ENCODE measurements around the gene EML2. TPM values are rescaled to one million over a fixed set of nuclear protein-coding genes. Genes with fewer than 3 reads are reported as not detected.
"Not testable (repeated sequence)": the region's sequence is repeated elsewhere in the genome, so short reads cannot be mapped to it uniquely, and the experiment has no call there.

Gene EML2, protein sequence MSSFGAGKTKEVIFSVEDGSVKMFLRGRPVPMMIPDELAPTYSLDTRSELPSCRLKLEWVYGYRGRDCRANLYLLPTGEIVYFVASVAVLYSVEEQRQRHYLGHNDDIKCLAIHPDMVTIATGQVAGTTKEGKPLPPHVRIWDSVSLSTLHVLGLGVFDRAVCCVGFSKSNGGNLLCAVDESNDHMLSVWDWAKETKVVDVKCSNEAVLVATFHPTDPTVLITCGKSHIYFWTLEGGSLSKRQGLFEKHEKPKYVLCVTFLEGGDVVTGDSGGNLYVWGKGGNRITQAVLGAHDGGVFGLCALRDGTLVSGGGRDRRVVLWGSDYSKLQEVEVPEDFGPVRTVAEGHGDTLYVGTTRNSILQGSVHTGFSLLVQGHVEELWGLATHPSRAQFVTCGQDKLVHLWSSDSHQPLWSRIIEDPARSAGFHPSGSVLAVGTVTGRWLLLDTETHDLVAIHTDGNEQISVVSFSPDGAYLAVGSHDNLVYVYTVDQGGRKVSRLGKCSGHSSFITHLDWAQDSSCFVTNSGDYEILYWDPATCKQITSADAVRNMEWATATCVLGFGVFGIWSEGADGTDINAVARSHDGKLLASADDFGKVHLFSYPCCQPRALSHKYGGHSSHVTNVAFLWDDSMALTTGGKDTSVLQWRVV
- total RNA-seq (10 to 100 TPM; 22.4 to 50.2 (median 44.1) TPM), polyA plus RNA-seq (10 to 100 TPM; 19.0 to 23.2 TPM)
- long read RNA-seq, donor 1, transcript EML2-201 (19 exons, 2,264 nt), result major isoform, 5 of 11 reads
- long read RNA-seq, donor 1, partial matches to known transcripts, result 2 of 11 reads
- long read RNA-seq, donor 1, other reads (novel, unspliced or antisense), result 4 of 11 reads
- long read RNA-seq, donor 2, transcript EML2-201 (19 exons, 2,264 nt), result major isoform, 25 of 33 reads
- long read RNA-seq, donor 2, partial matches to known transcripts, result 3 of 33 reads
- long read RNA-seq, donor 2, other reads (novel, unspliced or antisense), result 1 of 33 reads
- long read RNA-seq, donor 3, partial matches to known transcripts, result 2 of 4 reads
- long read RNA-seq, donor 3, other reads (novel, unspliced or antisense), result 0 of 4 reads

DNA sequence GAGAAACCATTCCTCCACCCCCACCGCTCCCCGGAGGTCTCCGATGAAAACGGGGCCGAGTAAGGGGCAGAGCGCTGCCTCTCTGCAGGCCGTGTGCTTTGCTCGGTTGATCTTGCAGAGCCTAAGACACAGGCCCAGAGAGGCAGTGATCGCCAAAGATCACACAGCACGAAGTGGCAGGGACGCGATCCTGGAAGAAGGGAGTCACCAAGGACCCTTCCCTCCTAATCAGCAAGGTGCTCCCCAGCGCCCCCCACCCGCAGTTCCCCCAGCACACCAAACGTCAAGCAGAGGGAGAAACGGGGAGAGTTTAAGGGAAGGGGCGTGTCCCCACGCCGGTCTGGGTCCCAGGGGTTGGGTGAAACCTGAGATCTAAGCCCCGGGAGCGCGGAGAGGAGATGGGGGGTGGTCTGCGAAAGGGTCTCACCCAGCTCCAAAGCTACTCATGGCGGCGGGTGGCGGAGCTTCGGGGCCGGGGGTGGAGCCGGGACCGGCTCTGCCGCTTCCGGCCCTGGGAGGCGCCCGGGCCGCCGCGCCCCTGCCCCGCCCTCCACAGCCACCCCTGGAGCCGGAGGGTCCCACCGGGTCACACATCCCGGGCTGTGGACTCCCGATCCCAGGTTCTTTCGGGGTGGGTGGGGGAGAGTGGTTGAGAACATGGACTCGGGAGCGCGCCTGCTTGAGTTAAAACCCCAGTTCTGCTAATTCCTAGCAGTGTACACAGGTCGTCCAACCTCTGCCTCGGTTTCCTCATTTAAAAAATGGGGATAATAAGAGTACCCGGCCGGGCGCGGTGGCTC lies at the start of gene EML2:
Gene EML2, minus strand, starts transcription at position 468 of the 800 bp plus-strand sequence. Its CDS starts 21 bp downstream, at position 447.
- Histone ChIP-seq H3K36me3 (peaks cover 0 to 5% (median 0%) of the 10 kb centered on the region in 9 donors), H3K9me3 (no peaks in the 10 kb centered on the region), H3K4me3 (peak within 1 kb of the TSS; percentile 50 to 77 (median 67)), H3K4me1 (peaks cover 0 to 55% (median 30%) of the 10 kb centered on the region in 12 donors), H3K27me3 (peaks cover 0 to 8% (median 0%) of the 10 kb centered on the region in 9 donors), H3K27ac (peak within 1 kb of the TSS in 6 of 12 donors; percentile 25 to 69 (median 50))
- ATAC-seq, result peak in 3 of 4 donors; percentile 42 to 56 (median 54)
- peak; percentile 47 to 81 (median 56) for DNase-seq
- WGBS, 4 donors, result 6 to 9% (median 7%) methylated on average over 36 to 52 of the region's 52 CpGs
- intact Hi-C loops (cut with DNase I), result loop anchor here in 1 of 10 donors (10.0 kb wide), 1 partner anchor 54 kb away; the partner anchor contains the start of gene OPA3
- TF ChIP-seq, protein P1, sequence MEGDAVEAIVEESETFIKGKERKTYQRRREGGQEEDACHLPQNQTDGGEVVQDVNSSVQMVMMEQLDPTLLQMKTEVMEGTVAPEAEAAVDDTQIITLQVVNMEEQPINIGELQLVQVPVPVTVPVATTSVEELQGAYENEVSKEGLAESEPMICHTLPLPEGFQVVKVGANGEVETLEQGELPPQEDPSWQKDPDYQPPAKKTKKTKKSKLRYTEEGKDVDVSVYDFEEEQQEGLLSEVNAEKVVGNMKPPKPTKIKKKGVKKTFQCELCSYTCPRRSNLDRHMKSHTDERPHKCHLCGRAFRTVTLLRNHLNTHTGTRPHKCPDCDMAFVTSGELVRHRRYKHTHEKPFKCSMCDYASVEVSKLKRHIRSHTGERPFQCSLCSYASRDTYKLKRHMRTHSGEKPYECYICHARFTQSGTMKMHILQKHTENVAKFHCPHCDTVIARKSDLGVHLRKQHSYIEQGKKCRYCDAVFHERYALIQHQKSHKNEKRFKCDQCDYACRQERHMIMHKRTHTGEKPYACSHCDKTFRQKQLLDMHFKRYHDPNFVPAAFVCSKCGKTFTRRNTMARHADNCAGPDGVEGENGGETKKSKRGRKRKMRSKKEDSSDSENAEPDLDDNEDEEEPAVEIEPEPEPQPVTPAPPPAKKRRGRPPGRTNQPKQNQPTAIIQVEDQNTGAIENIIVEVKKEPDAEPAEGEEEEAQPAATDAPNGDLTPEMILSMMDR (IDR thresholded peaks at IDR 0.05), result peak in 5 of 12 donors; percentile 6 to 27 (median 16)
- no peak for TF ChIP-seq POLR2A (IDR thresholded peaks at IDR 0.05)

DNA sequence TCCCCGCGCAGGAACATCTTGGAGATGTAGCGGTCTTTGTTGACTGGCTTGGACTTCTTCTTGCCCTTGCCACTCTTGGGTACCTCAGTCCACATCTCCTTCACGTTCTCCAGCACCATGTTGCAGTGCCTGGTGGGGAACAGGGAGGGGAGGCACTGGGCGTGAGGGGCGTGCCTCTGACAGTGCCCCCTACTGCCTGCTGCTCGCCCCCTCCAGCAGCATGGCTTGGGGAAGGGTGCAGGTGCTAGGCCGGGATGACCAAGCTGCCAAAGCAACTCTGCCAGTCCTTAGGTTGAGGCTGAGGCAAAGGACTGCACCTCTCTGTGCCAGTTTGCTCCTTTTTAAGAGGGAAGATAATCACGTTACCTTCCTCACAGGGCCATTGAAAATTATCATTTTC lies 48.4 kb upstream of the EML2 start:
- 85 to 92% (median 88%) methylated on average over 9 of the region's 9 CpGs for WGBS, 4 donors
- H3K9me3 ChIP-seq, result no peaks in the 10 kb centered on the region
- ATAC-seq (no peak), DNase-seq (no peak)
- H3K4me1 ChIP-seq, result peaks cover 0 to 11% (median 7%) of the 10 kb centered on the region in 12 donors
- no peak overlapping the region for H3K4me3 ChIP-seq
- no peak overlapping the region for H3K27ac ChIP-seq
- H3K27me3 ChIP-seq, result no peaks in the 10 kb centered on the region
- TF ChIP-seq, protein P1 (IDR thresholded peaks at IDR 0.05), result no peak
- TF ChIP-seq POLR2A (IDR thresholded peaks at IDR 0.05), result no peak
- H3K36me3 ChIP-seq, result peaks cover 0 to 53% (median 39%) of the 10 kb centered on the region in 9 donors
- intact Hi-C loops (cut with DNase I), result no loop called here

- DNase-seq; H3K27me3 ChIP-seq; intact Hi-C loops (cut with DNase I); H3K9me3 ChIP-seq; ATAC-seq; H3K4me3 ChIP-seq; H3K27ac ChIP-seq: not testable (repeated sequence)
- Histone ChIP-seq H3K4me1 (peaks cover 0 to 13% (median 6%) of the 10 kb centered on the region in 12 donors), H3K36me3 (peaks cover 0 to 53% (median 39%) of the 10 kb centered on the region in 9 donors)
- WGBS, 4 donors, result 79 to 89% (median 84%) methylated on average over 11 of the region's 11 CpGs
Observed at GRCh38 chr19:45685045-45685444, 45.8 kb upstream of the EML2 start.

- TF ChIP-seq, protein P1 (IDR thresholded peaks at IDR 0.05), result no peak
- TF ChIP-seq POLR2A (IDR thresholded peaks at IDR 0.05), result no peak
- DNase-seq (no peak), ATAC-seq (no peak)
- H3K4me3 ChIP-seq, result no peak overlapping the region
- H3K9me3 ChIP-seq, result no peaks in the 10 kb centered on the region
- H3K27me3 ChIP-seq, result peaks cover 2 to 20% (median 13%) of the 10 kb centered on the region in 9 donors
- peaks cover 0 to 45% (median 30%) of the 10 kb centered on the region in 9 donors for H3K36me3 ChIP-seq
- intact Hi-C loops (cut with DNase I), result loop anchor here in 1 of 10 donors (5.0 kb wide), 1 partner anchor 161 kb away; no protein-coding TSS in a partner anchor
- H3K27ac ChIP-seq, result no peak overlapping the region
- WGBS, 4 donors, result 63 to 68% (median 65%) methylated on average over 5 of the region's 5 CpGs
- peaks cover 0 to 19% (median 7%) of the 10 kb centered on the region in 12 donors for H3K4me1 ChIP-seq
Observed at GRCh38 chr19:45682908-45683307, 43.7 kb upstream of the EML2 start.
